HG02970 (cell line): ENCODE results near the gene UNC79.

Experiments used
- ATAC-seq: cut with Tn5 transposase; IDR thresholded peaks from one replicate; pipeline ENCODE4 v1.9.1; 2021; ENCODE audit warnings: mild to moderate bottlenecking, moderate library complexity, moderate number of reproducible peaks; ENCODE audit not compliant: unreplicated experiment, low FRiP score

The UNC79 gene

GRCh38 chr14:93742761-93743160, 312.0 kb downstream of the UNC79 start:
- no peak for ATAC-seq

- no peak for ATAC-seq
Observed at GRCh38 chr14:93743270-93744060, 312.7 kb downstream of the UNC79 start.

- ATAC-seq = no peak
Observed at GRCh38 chr14:93744176-93744575, 313.4 kb downstream of the UNC79 start.

GRCh38 chr14:93744876-93745275, 314.1 kb downstream of the UNC79 start:
- no peak for ATAC-seq

GRCh38 chr14:93745603-93746273, 315.0 kb downstream of the UNC79 start:
- ATAC-seq = no peak

- no peak for ATAC-seq
Observed at GRCh38 chr14:93747102-93747501, 316.4 kb downstream of the UNC79 start.

GRCh38 chr14:93747560-93747959, 316.8 kb downstream of the UNC79 start:
- no peak for ATAC-seq

GRCh38 chr14:93748208-93749075, 317.7 kb downstream of the UNC79 start:
- ATAC-seq = no peak

GRCh38 chr14:93749076-93749420, 318.3 kb downstream of the UNC79 start:
- no peak for ATAC-seq

GRCh38 chr14:93751946-93752655, 321.4 kb downstream of the UNC79 start:
- ATAC-seq = no peak

GRCh38 chr14:93752980-93753561, 322.3 kb downstream of the UNC79 start:
- ATAC-seq = no peak

- ATAC-seq = no peak
Observed at GRCh38 chr14:93753647-93754046, 322.9 kb downstream of the UNC79 start.

GRCh38 chr14:93757206-93757605, 326.5 kb downstream of the UNC79 start:
- no peak for ATAC-seq
